Neural progenitor cell (in vitro differentiated cells): ENCODE data around the gene MPEG1.

ENCODE experiments used
- EZH2 ChIP-seq: fragments of 200-600 bp; sonication (generic); IDR thresholded peaks from 2 replicates; pipeline ENCODE4 v1.6.1; 2017; ENCODE audit warnings: antibody characterized with exemption, mild to moderate bottlenecking, moderate library complexity
- TF ChIP-seq, protein P1 (sequence below): fragments of 200-600 bp; sonication (generic); IDR thresholded peaks from 2 replicates; pipeline ENCODE4 v1.5.1; 2017; ENCODE audit warnings: antibody characterized with exemption, mild to moderate bottlenecking

- TF ChIP-seq, protein P1, sequence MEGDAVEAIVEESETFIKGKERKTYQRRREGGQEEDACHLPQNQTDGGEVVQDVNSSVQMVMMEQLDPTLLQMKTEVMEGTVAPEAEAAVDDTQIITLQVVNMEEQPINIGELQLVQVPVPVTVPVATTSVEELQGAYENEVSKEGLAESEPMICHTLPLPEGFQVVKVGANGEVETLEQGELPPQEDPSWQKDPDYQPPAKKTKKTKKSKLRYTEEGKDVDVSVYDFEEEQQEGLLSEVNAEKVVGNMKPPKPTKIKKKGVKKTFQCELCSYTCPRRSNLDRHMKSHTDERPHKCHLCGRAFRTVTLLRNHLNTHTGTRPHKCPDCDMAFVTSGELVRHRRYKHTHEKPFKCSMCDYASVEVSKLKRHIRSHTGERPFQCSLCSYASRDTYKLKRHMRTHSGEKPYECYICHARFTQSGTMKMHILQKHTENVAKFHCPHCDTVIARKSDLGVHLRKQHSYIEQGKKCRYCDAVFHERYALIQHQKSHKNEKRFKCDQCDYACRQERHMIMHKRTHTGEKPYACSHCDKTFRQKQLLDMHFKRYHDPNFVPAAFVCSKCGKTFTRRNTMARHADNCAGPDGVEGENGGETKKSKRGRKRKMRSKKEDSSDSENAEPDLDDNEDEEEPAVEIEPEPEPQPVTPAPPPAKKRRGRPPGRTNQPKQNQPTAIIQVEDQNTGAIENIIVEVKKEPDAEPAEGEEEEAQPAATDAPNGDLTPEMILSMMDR = no peak
- no peak for TF ChIP-seq EZH2
Observed at GRCh38 chr11:59180907-59181306, 31.8 kb downstream of the MPEG1 start.
